GM12878 (cell line): ENCODE results near the gene CNN2. TPM values are rescaled to one million over a fixed set of nuclear protein-coding genes. Genes with fewer than 3 reads are reported as not detected.

Experiments used
- ATAC-seq: fragments of 200-7000 bp; cut with Tn5 transposase; 3 replicates; pipeline ENCODE4 v1.9.1; 2020; ENCODE audit warnings: mild to moderate bottlenecking, moderate library complexity
- BruUV-seq: library from RNA; stranded (reverse); fragments of 400-500 nt; replicated peaks from 2 replicates; lab custom pipeline; 2021; lab: Mats Ljungman, UMichigan
- CTCF ChIA-PET: fragments of 300-600 bp; sonication (Branson Sonifier 250); formaldehyde crosslinking; extraction: SDS; loops from one replicate; lab custom pipeline; 2021; ENCODE audit warnings: inconsistent platforms; lab: Yijun Ruan, JAX
- POLR2A ChIA-PET: fragments of 350-600 bp; formaldehyde crosslinking; extraction: SDS; loops from one replicate; lab custom pipeline; 2021; ENCODE audit warnings: inconsistent platforms; lab: Charles Lee
- RAD21 ChIA-PET: fragments of 300-600 bp; sonication (Branson Sonifier 250); formaldehyde crosslinking; loops from one replicate; lab custom pipeline; 2023; ENCODE audit warnings: antibody characterized with exemption; ENCODE audit not compliant: unreplicated experiment; lab: Charles Lee
- SMC1A ChIA-PET: fragments of 300-600 bp; sonication (Branson Sonifier 250); formaldehyde crosslinking; loops from one replicate; lab custom pipeline; 2023; ENCODE audit not compliant: unreplicated experiment, uncharacterized antibody; lab: Charles Lee
- DNase-seq: peaks from one replicate; pipeline ENCODE4 v3.0.0-alpha.2; 2011; ENCODE audit warnings: low read depth, low spot score
- FAIRE-seq: peaks from 3 replicates; lab custom pipeline; 2011; peaks lifted over from hg19 to GRCh38; lab: Jason Lieb, UNC
- H2AFZ ChIP-seq: 2 replicates; pipeline ENCODE4 v1.6.0; 2011; ENCODE audit warnings: low read depth, low read length, control low read depth; ENCODE audit not compliant: control insufficient read depth
- H3K27ac ChIP-seq: 2 replicates; pipeline ENCODE4 v1.5.1; 2011; ENCODE audit warnings: control low read depth; ENCODE audit not compliant: control insufficient read depth, insufficient read depth
- H3K27me3 ChIP-seq, 2 experiments: replicated peaks in 1 of 2; 2 replicates each; pipeline versions ENCODE4 v1.6.0 to v1.6.1; 2011; ENCODE audit warnings: low read length in 1 of 2; ENCODE audit not compliant: control insufficient read depth in 2 of 2, insufficient read depth in 2 of 2
- H3K36me3 ChIP-seq, 2 experiments: 2 replicates each; pipeline ENCODE4 v1.5.1; 2011; ENCODE audit warnings: low read length in 1 of 2; ENCODE audit not compliant: control insufficient read depth in 2 of 2, insufficient read depth in 2 of 2
- H3K4me1 ChIP-seq: 2 replicates; pipeline ENCODE4 v1.6.1; 2011; ENCODE audit warnings: mild to moderate bottlenecking, low read length, moderate library complexity, mixed read lengths; ENCODE audit not compliant: control insufficient read depth, insufficient read depth
- H3K4me2 ChIP-seq: 2 replicates; pipeline ENCODE4 v1.6.0; 2011; ENCODE audit warnings: control low read depth; ENCODE audit not compliant: control insufficient read depth, insufficient read depth
- H3K4me3 ChIP-seq: fragments of 200-600 bp; sonication (generic); 2 replicates; pipeline ENCODE4 v1.5.1; 2016
- H3K79me2 ChIP-seq: 2 replicates; pipeline ENCODE4 v1.6.0; 2011; ENCODE audit warnings: low read length; ENCODE audit not compliant: control insufficient read depth, insufficient read depth
- H3K9ac ChIP-seq: 2 replicates; pipeline ENCODE4 v1.8.0; 2011; ENCODE audit warnings: low read length, control low read depth, mixed read lengths; ENCODE audit not compliant: control insufficient read depth, insufficient read depth
- H3K9me3 ChIP-seq: replicated peaks from 3 replicates; pipeline ENCODE4 v1.5.1; 2011; ENCODE audit warnings: mild to moderate bottlenecking, low read length; ENCODE audit not compliant: control insufficient read depth, insufficient read depth
- H4K20me1 ChIP-seq: 2 replicates; pipeline ENCODE4 v1.6.0; 2011; ENCODE audit not compliant: control insufficient read depth, insufficient read depth
- BRCA1 ChIP-seq: IDR thresholded peaks from 2 replicates; pipeline ENCODE4 v1.6.1; 2011; ENCODE audit warnings: low read depth, low read length, improper control_type of control experiment
- CREB1 ChIP-seq: IDR thresholded peaks from 2 replicates; pipeline ENCODE4 v1.6.1; 2012; ENCODE audit warnings: low read depth, mild to moderate bottlenecking, inconsistent platforms
- HDAC6 ChIP-seq: fragments of 200-600 bp; sonication (generic); IDR thresholded peaks from one replicate; pipeline ENCODE4 v1.8.0; 2017; ENCODE audit warnings: antibody characterized with exemption; ENCODE audit not compliant: unreplicated experiment
- IKZF1 ChIP-seq: fragments of 450-650 bp; conservative IDR thresholded peaks from 2 replicates; pipeline ENCODE4 v1.6.1; 2017; ENCODE audit warnings: antibody characterized with exemption, mild to moderate bottlenecking
- KDM1A ChIP-seq: fragments of 200-600 bp; sonication (generic); IDR thresholded peaks from 2 replicates; pipeline ENCODE4 v1.6.1; 2016; ENCODE audit warnings: borderline replicate concordance
- MEF2B ChIP-seq: fragments of 450-650 bp; IDR thresholded peaks from 2 replicates; pipeline ENCODE4 v1.6.1; 2018; ENCODE audit warnings: mild to moderate bottlenecking, moderate library complexity; ENCODE audit not compliant: partially characterized antibody, poor library complexity, severe bottlenecking
- NBN ChIP-seq: fragments of 450-650 bp; IDR thresholded peaks from 2 replicates; pipeline ENCODE4 v1.6.1; 2016
- NFYA ChIP-seq: IDR thresholded peaks from 2 replicates; pipeline ENCODE4 v1.6.1; 2011; ENCODE audit warnings: low read depth, mild to moderate bottlenecking, low read length, improper control_type of control experiment, borderline replicate concordance
- NR2C1 ChIP-seq: fragments of 450-650 bp; IDR thresholded peaks from 2 replicates; pipeline ENCODE4 v1.6.1; 2017; ENCODE audit warnings: antibody characterized with exemption, mild to moderate bottlenecking, moderate library complexity
- NR2C2 ChIP-seq: IDR thresholded peaks from 2 replicates; pipeline ENCODE4 v1.6.1; 2011; ENCODE audit warnings: borderline replicate concordance, low read depth; ENCODE audit not compliant: control insufficient read depth, insufficient read length
- NR2F1 ChIP-seq: fragments of 450-650 bp; conservative IDR thresholded peaks from 2 replicates; pipeline ENCODE4 v1.6.1; 2017; ENCODE audit warnings: mild to moderate bottlenecking
- PAX5 ChIP-seq: IDR thresholded peaks from 2 replicates; pipeline ENCODE4 v1.6.1; 2011; ENCODE audit warnings: low read depth, low read length, borderline replicate concordance
- POLR2A ChIP-seq: IDR thresholded peaks from 2 replicates; pipeline ENCODE4 v1.6.1; 2011; ENCODE audit warnings: low read depth, mild to moderate bottlenecking, low read length
- POLR2AphosphoS2 ChIP-seq: IDR thresholded peaks from 2 replicates; pipeline ENCODE4 v1.6.1; 2011; ENCODE audit warnings: low read depth, mild to moderate bottlenecking, low read length, improper control_type of control experiment, moderate library complexity
- RELA ChIP-seq: fragments of 450-650 bp; IDR thresholded peaks from 2 replicates; pipeline ENCODE4 v1.8.0; 2014; ENCODE audit warnings: borderline replicate concordance; ENCODE audit not compliant: partially characterized antibody
- ZNF217 ChIP-seq: fragments of 450-650 bp; IDR thresholded peaks from 2 replicates; pipeline ENCODE4 v1.6.1; 2017; ENCODE audit warnings: antibody characterized with exemption, mild to moderate bottlenecking
- ZNF384 ChIP-seq: IDR thresholded peaks from 2 replicates; pipeline ENCODE4 v1.6.1; 2012; ENCODE audit warnings: low read depth, mild to moderate bottlenecking, low read length, improper control_type of control experiment, borderline replicate concordance
- ZZZ3 ChIP-seq: IDR thresholded peaks from 2 replicates; pipeline ENCODE4 v1.6.1; 2011; ENCODE audit warnings: low read depth; ENCODE audit not compliant: control insufficient read depth, insufficient read length
- WGBS: methylation state at CpG from one replicate; pipeline ENCODE4 v1.1.6; 2016; ENCODE audit warnings: low lambda C conversion rate; ENCODE audit not compliant: insufficient replicate concordance, insufficient coverage; ENCODE audit errors: missing lambda C conversion rate; 5-methylcytosine and 5-hydroxymethylcytosine counted together
- in situ Hi-C: fragments of 300-500 bp; cut with MboI; formaldehyde crosslinking; loops from 9 replicates; pipeline ENCODE4 v1.14.3; 2018; ENCODE audit warnings: mixed read lengths
- intact Hi-C: fragments of 100-400 bp; cut with micrococcal nuclease; formaldehyde crosslinking; loops from one replicate; pipeline ENCODE4 v1.14.2; 2022; ENCODE audit not compliant: unreplicated experiment
- polyA plus RNA-seq, 11 experiments: library from polyadenylated mRNA; depleted of rRNA in 4 of 11; unstranded in 6 of 11; stranded (reverse) in 5 of 11; fragments of >200 nt; fragmentation: Nextera tagmentation in 4 of 11; fragmentation: Illumina TruSeq in 1 of 11; extraction: Ambion mirVana in 4 of 11; extraction: Trizol in 1 of 11; gene quantifications; 1 replicate in 1 of 11; 2 replicates in 10 of 11; pipeline versions ENCODE4 v1.2.1 to v1.2.3, GENCODE V29; 2011 to 2016; ENCODE audit warnings: inconsistent platforms in 2 of 11, missing spikeins in 2 of 11, low read depth in 1 of 11
- total RNA-seq, 4 experiments: library from RNA; depleted of rRNA in 3 of 4; stranded (reverse); fragments of >200 nt in 3 of 4; fragmentation: Illumina TruSeq in 1 of 4; extraction: Trizol in 1 of 4; gene quantifications; 2 replicates each; pipeline versions ENCODE4 v1.2.1 to v1.2.3, GENCODE V29; 2013 to 2021
- TF ChIP-seq, protein P1 (sequence below): fragments of 450-650 bp; conservative IDR thresholded peaks from 2 replicates; pipeline ENCODE4 v1.6.1; 2017; ENCODE audit warnings: mild to moderate bottlenecking, moderate library complexity
- TF ChIP-seq, protein P2 (sequence below): IDR thresholded peaks from 2 replicates; pipeline ENCODE4 v1.6.1; 2011; ENCODE audit warnings: mild to moderate bottlenecking, low read depth, low read length, moderate library complexity; ENCODE audit not compliant: insufficient replicate concordance
- TF ChIP-seq, protein P3 (sequence below): IDR thresholded peaks from 2 replicates; pipeline ENCODE4 v1.6.1; 2012; ENCODE audit warnings: low read depth, low read length, improper control_type of control experiment

The CNN2 gene
- total and polyA plus RNA-seq, 10 of the 15 experiments (the other 5 are each of a cell fraction or from before 2014, with no cell fraction given), result 34.7 to 311 (median 172) TPM

DNA sequence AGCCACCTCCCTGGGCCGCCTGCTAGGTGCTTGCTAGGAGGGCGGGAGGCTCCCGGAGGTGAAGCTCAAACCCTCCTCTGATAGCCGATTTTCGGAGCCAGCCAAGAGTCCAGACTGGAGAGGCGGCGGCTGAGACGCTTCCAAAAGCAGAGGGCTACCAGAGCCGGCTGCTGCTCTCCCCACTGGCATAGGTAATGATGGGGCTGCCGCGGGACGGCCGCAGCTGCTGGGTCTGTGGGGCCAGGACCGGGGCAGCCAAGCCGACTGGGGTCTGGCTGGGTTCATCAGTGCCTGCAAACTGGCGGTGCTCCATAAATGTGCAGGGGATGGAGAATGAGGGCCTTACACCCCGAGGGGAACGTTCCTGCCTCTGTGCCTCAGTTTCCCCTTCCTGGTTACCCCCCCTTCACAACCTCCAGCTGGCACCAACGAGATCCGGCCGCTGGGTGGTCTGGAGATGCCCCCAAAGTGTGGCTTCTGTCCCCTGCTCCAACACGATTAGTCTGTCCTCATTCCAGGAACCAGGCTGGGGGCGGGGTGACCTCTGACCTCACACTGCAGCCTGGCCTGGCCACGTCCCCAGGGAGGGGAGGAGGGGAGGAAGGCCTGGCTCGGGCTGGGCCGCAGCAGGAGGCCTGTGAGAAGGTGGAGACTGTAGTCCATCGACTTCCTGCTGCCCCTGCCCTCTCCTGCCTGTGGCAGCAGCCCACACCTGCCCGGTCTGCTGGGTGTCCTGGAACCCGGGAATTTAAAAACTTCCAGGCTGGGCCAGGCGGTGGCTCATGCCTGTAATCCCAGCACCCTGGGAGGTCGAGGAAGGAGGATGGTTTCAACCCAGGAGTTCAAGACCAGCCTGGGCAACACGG, 46.0 kb upstream of the CNN2 start:
- FAIRE-seq, result no peak
- H3K4me3 ChIP-seq, result no peak overlapping the region
- CTCF ChIA-PET, result interaction anchor here (1.4 to 5.7 kb wide), 5 partner anchors 25 to 117 kb away, joined by 4 to 150 read pairs (median 9); no protein-coding TSS in a partner anchor
- intact Hi-C loops (no loop called here), in situ Hi-C loops (loop anchor here (5.0 kb wide), 1 partner anchor 58 kb away; no protein-coding TSS in a partner anchor)
- H3K9ac ChIP-seq, result no peak overlapping the region
- no peaks in the 10 kb centered on the region for H3K36me3 ChIP-seq
- H4K20me1 ChIP-seq, result no peaks in the 10 kb centered on the region
- no TSS peak for BruUV-seq
- no peak for DNase-seq
- H3K9me3 ChIP-seq, result no peaks in the 10 kb centered on the region
- H3K79me2 ChIP-seq, result peaks cover 11% of the 10 kb centered on the region
- POLR2A ChIA-PET, result interaction anchor here (0.6 to 4.1 kb wide), 4 partner anchors 32 to 207 kb away, joined by 3 to 34 read pairs (median 4); no protein-coding TSS in a partner anchor
- H2AFZ ChIP-seq, result no peak overlapping the region
- no peaks in the 10 kb centered on the region for H3K27me3 ChIP-seq
- SMC1A ChIA-PET, result interaction anchor here (2.2 kb wide), 1 partner anchor 32 kb away, joined by 4 read pairs; no protein-coding TSS in a partner anchor
- WGBS, result 66% methylated on average over 30 of the region's 32 CpGs
- H3K27ac ChIP-seq, result no peak overlapping the region; the same call in 1 of the 2 replicates
- RAD21 ChIA-PET, result interaction anchor here (0.9 to 8.0 kb wide), 3 partner anchors 25 to 117 kb away, joined by 3 to 95 read pairs (median 10); no protein-coding TSS in a partner anchor
- ATAC-seq, result no peak
- H3K4me1 ChIP-seq, result peaks cover 22% of the 10 kb centered on the region
- H3K4me2 ChIP-seq, result no peak overlapping the region
- TF ChIP-seq, protein P1, sequence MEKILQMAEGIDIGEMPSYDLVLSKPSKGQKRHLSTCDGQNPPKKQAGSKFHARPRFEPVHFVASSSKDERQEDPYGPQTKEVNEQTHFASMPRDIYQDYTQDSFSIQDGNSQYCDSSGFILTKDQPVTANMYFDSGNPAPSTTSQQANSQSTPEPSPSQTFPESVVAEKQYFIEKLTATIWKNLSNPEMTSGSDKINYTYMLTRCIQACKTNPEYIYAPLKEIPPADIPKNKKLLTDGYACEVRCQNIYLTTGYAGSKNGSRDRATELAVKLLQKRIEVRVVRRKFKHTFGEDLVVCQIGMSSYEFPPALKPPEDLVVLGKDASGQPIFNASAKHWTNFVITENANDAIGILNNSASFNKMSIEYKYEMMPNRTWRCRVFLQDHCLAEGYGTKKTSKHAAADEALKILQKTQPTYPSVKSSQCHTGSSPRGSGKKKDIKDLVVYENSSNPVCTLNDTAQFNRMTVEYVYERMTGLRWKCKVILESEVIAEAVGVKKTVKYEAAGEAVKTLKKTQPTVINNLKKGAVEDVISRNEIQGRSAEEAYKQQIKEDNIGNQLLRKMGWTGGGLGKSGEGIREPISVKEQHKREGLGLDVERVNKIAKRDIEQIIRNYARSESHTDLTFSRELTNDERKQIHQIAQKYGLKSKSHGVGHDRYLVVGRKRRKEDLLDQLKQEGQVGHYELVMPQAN, result no peak
- TF ChIP-seq ZNF217 (no peak), ZNF384 (no peak), IKZF1 (0 out of 2 replicates have a peak, but pooled peaks have one; percentile 15), POLR2AphosphoS2 (no peak), RELA (no peak), NR2C1 (peak; percentile 81), NR2F1 (peak; percentile 97), BRCA1 (no peak), NR2C2 (peak; percentile 32), POLR2A (no peak), CREB1 (no peak), KDM1A (no peak), NFYA (no peak), ZZZ3 (no peak), PAX5 (no peak), HDAC6 (no peak), MEF2B (peak; percentile 63), NBN (no peak)
- TF ChIP-seq, protein P2, sequence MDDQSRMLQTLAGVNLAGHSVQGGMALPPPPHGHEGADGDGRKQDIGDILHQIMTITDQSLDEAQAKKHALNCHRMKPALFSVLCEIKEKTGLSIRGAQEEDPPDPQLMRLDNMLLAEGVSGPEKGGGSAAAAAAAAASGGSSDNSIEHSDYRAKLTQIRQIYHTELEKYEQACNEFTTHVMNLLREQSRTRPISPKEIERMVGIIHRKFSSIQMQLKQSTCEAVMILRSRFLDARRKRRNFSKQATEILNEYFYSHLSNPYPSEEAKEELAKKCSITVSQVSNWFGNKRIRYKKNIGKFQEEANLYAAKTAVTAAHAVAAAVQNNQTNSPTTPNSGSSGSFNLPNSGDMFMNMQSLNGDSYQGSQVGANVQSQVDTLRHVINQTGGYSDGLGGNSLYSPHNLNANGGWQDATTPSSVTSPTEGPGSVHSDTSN, result no peak
- TF ChIP-seq, protein P3, sequence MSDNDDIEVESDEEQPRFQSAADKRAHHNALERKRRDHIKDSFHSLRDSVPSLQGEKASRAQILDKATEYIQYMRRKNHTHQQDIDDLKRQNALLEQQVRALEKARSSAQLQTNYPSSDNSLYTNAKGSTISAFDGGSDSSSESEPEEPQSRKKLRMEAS, result no peak
